VCaP (cell line): Measurements from ENCODE around the gene CPZ.

Source experiments
- H3K27ac ChIP-seq: fragments of 450-650 bp; 2 replicates; pipeline ENCODE4 v1.5.1; 2017
- CTCF ChIP-seq: fragments of 450-650 bp; conservative IDR thresholded peaks from 2 replicates; pipeline ENCODE4 v1.5.1; 2017; ENCODE audit warnings: mild to moderate bottlenecking, moderate library complexity

Gene CPZ

GRCh38 chr4:8582941-8583654, 9.5 kb upstream of the CPZ start:
- H3K27ac ChIP-seq, result no peak overlapping the region
- no peak for TF ChIP-seq CTCF

DNA sequence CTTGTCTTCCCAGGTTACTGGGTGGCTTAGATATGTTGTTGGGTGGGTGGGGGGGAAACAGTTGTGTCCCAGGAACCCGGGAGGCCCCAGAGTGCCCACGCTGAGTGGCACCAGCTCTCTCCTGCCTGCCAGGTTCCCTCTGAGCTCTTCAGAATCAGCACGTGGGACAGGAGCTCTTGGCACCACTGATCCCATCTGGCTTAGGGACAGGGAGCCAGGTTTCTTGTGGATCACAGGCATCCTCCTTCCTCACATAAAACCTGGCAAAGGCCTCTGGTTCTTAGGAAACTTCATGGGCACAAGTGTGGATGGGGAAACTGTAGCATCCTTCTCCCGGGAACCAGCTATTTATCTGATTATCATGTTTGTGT, 8.9 kb upstream of the CPZ start:
- no peak for TF ChIP-seq CTCF
- no peak overlapping the region for H3K27ac ChIP-seq

GRCh38 chr4:8585186-8585585, 7.4 kb upstream of the CPZ start:
- peak; percentile 68 for TF ChIP-seq CTCF
- H3K27ac ChIP-seq, result no peak overlapping the region

- no peak overlapping the region for H3K27ac ChIP-seq
- no peak for TF ChIP-seq CTCF
These were observed 6.8 kb upstream of the CPZ start for GRCh38 chr4:8585721-8586212.

GRCh38 chr4:8586246-8586645, 6.3 kb upstream of the CPZ start:
- TF ChIP-seq CTCF, result no peak
- H3K27ac ChIP-seq, result no peak overlapping the region

DNA sequence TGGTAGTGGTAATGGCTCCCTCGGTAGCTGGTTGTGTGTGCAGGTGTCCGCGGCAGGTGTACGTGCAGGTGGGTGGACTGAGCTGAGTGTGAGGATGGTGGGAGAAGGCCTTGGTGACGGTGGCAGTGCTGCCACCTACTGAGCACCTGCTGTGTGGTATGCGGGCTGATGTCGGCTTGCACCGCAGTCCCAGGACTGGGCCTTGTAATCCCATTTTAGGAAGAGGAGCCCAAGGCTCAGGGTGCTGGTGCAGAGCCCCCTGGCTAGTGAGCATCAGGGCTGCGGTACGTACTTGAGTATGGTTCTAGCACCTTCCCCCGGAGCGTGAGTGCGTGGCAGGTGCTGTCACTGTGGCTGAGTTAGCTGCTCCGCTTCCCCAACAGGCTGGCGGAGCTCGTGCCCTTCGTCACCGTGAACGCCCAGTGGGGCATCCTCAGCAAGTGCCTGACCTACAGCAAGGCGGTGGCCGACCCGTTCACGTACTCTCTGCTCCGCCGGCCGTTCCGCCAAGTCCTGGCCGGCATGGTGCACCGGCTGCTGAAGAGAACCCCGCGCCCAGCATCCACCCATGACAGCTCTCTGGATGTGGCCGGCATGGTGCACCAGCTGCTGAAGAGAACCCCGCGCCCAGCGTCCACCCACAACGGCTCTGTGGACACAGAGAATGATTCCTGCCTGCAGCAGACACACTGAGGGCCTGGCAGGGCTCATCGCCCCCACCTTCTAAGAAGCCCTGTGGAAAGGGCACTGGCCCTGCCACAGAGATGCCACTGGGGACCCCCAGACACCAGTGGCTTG, 5.7 kb upstream of the CPZ start:
- H3K27ac ChIP-seq, result no peak overlapping the region
- peak; percentile 81 for TF ChIP-seq CTCF

- no peak overlapping the region for H3K27ac ChIP-seq
- no peak for TF ChIP-seq CTCF
These were observed 4.9 kb upstream of the CPZ start for GRCh38 chr4:8587469-8588195.
